ENCODE measurements around the gene CD36.

DNA sequence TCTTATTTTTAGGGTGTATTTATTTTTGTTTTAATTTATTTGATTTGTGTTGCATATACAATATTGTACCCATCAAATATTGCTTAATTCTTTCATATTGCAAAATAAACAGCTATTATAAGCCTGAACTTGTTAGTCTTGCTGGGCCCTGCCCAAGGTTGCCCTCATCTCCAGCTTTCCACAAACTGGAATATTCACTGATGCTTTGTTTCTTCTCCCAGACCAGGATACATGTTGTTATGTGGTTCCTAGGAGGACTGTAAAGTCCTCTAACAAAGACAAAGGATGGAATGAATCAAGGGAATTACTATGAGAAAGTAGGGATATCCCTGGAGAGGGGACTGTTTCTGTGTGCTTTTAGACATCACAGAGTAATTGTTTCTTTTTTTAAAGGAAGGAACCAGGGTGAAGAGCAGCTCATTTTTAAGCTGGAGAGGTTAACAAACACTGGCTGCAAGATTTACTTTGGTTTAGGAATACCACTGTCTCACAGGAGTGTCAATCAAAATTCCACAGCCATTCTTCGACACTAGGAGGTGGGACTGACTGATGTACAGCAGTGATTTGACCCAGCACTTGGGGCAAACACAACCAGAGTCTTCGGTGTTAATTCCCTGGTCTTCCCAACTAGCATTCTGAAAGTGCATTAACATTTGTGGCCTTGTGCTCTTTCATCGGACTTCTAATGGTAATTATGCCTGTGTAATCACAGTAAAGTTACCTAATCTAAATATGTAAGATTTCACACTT lies 14.8 kb upstream of the CD36 start:
- no peak for TF ChIP-seq POLR2A (IDR thresholded peaks at IDR 0.05)
- TF ChIP-seq, protein P1, sequence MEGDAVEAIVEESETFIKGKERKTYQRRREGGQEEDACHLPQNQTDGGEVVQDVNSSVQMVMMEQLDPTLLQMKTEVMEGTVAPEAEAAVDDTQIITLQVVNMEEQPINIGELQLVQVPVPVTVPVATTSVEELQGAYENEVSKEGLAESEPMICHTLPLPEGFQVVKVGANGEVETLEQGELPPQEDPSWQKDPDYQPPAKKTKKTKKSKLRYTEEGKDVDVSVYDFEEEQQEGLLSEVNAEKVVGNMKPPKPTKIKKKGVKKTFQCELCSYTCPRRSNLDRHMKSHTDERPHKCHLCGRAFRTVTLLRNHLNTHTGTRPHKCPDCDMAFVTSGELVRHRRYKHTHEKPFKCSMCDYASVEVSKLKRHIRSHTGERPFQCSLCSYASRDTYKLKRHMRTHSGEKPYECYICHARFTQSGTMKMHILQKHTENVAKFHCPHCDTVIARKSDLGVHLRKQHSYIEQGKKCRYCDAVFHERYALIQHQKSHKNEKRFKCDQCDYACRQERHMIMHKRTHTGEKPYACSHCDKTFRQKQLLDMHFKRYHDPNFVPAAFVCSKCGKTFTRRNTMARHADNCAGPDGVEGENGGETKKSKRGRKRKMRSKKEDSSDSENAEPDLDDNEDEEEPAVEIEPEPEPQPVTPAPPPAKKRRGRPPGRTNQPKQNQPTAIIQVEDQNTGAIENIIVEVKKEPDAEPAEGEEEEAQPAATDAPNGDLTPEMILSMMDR (IDR thresholded peaks at IDR 0.05) = no peak

Measured in prostate gland (tissue), 2 donors.